ENCODE results near the gene ZFC3H1. TPM values are rescaled to one million over a fixed set of nuclear protein-coding genes. Genes with fewer than 3 reads are reported as not detected.

ZFC3H1 gene
- total RNA-seq, 4 donors from 2014 or later: 54.6 to 124 (median 85.5) TPM

- TF ChIP-seq CTCF (IDR thresholded peaks at IDR 0.05): no peak
- no peak for ATAC-seq (ENCODE audit: low FRiP score)
- DNase-seq (ENCODE audit: low spot score): no peak
Measured at GRCh38 chr12:71562676-71563595, 100.7 kb downstream of the ZFC3H1 start.

Small RNA genes within 50 kb of the gene (small RNA-seq; reads per million reads assigned to genes)
- not detected for gene RF00560

Other genes with a start within 250 kb of the ZFC3H1 start
- 1 to 10 TPM in 1 of 4 donors, under 1 TPM in 1, not detected in 2; 0.19 to 2.4 TPM for gene LGR5, start 224.1 kb downstream of the ZFC3H1 start, total RNA-seq
- 10 to 100 TPM in 1 of 4 donors, 1 to 10 TPM in 3; 1.8 to 21.3 (median 5.9) TPM for gene THAP2, start 453 bp upstream of the ZFC3H1 start, total RNA-seq
- 10 to 100 TPM; 10.3 to 20.0 (median 16.7) TPM for gene TMEM19, start 22.2 kb upstream of the ZFC3H1 start, total RNA-seq
- 10 to 100 TPM; 12.9 to 49.5 (median 33.1) TPM for gene RAB21, start 91.0 kb upstream of the ZFC3H1 start, total RNA-seq
- 10 to 100 TPM; 48.0 to 59.9 (median 58.5) TPM for gene TBC1D15, start 175.9 kb upstream of the ZFC3H1 start, total RNA-seq

Data from omental fat pad (tissue), 4 donors.